Type B pancreatic cell (in vitro differentiated cells): Measurements from ENCODE around the gene S100A13. TPM values are rescaled to one million over a fixed set of nuclear protein-coding genes. Genes with fewer than 3 reads are reported as not detected.
"Not testable (repeated sequence)": the region's sequence is repeated elsewhere in the genome, so short reads cannot be mapped to it uniquely, and the experiment has no call there.

Experiments
- DNase-seq: peaks from one replicate; pipeline ENCODE4 v3.0.0; 2021; ENCODE audit warnings: mixed read lengths; ENCODE audit not compliant: unreplicated experiment; ENCODE audit errors: extremely low spot score
- H3K27ac Mint-ChIP-seq: 2 replicates; pipeline ENCODE4 v1.8.0; 2021; ENCODE audit warnings: mild to moderate bottlenecking, mixed read lengths
- H3K27me3 Mint-ChIP-seq: 2 replicates; pipeline ENCODE4 v1.8.0; 2021; ENCODE audit warnings: mixed read lengths
- H3K36me3 Mint-ChIP-seq: 2 replicates; pipeline ENCODE4 v1.8.0; 2021; ENCODE audit warnings: mixed read lengths
- H3K4me1 Mint-ChIP-seq: one replicate; pipeline ENCODE4 v1.8.0; 2021; ENCODE audit warnings: mixed read lengths; ENCODE audit not compliant: unreplicated experiment
- H3K4me3 Mint-ChIP-seq: 2 replicates; pipeline ENCODE4 v1.8.0; 2021; ENCODE audit warnings: mild to moderate bottlenecking, mixed read lengths
- H3K9me3 Mint-ChIP-seq: 2 replicates; pipeline ENCODE4 v1.8.0; 2021; ENCODE audit warnings: mixed read lengths
- CTCF ChIP-seq: fragments of 200-600 bp; sonication (generic); conservative IDR thresholded peaks from 2 replicates; pipeline ENCODE4 v1.5.0; 2021; ENCODE audit warnings: antibody characterized with exemption, mild to moderate bottlenecking
- total RNA-seq: library from RNA; stranded (reverse); gene quantifications from 2 replicates; pipeline ENCODE4 v1.2.1, GENCODE V29; 2021; ENCODE audit warnings: low replicate concordance

The S100A13 gene
- total RNA-seq, 1 donor from 2014 or later, result 58.3 TPM

- H3K27ac Mint-ChIP-seq, result peak overlapping the region; percentile 56
- DNase-seq, result no peak
- H3K4me1 Mint-ChIP-seq, result no peaks in the 10 kb centered on the region
- no peaks in the 10 kb centered on the region for H3K27me3 Mint-ChIP-seq
- H3K36me3 Mint-ChIP-seq, result no peaks in the 10 kb centered on the region
- no peaks in the 10 kb centered on the region for H3K9me3 Mint-ChIP-seq
- no peak for TF ChIP-seq CTCF
- no peak overlapping the region for H3K4me3 Mint-ChIP-seq
Measured at GRCh38 chr1:153598309-153599172, 28.8 kb downstream of the S100A13 start.

GRCh38 chr1:153597206-153597605 is 30.1 kb downstream of the S100A13 start:
- DNase-seq, result no peak

GRCh38 chr1:153592748-153593147 is 34.6 kb downstream of the S100A13 start:
- Mint-ChIP-seq H3K36me3 (no peaks in the 10 kb centered on the region), H3K27ac (no peak overlapping the region), H3K4me1 (peaks cover 4% of the 10 kb centered on the region), H3K4me3 (no peak overlapping the region), H3K9me3 (no peaks in the 10 kb centered on the region), H3K27me3 (no peaks in the 10 kb centered on the region)
- no peak for DNase-seq
- TF ChIP-seq CTCF, result no peak

More at GRCh38 chr1:153597206-153597605, 30.1 kb downstream of the S100A13 start:
- no peak for TF ChIP-seq CTCF
- H3K4me1 Mint-ChIP-seq, result peaks cover 4% of the 10 kb centered on the region
- no peaks in the 10 kb centered on the region for H3K9me3 Mint-ChIP-seq
- no peaks in the 10 kb centered on the region for H3K27me3 Mint-ChIP-seq
- H3K27ac Mint-ChIP-seq, result no peak overlapping the region
- no peaks in the 10 kb centered on the region for H3K36me3 Mint-ChIP-seq
- no peak overlapping the region for H3K4me3 Mint-ChIP-seq

GRCh38 chr1:153588482-153588881 is 38.8 kb downstream of the S100A13 start:
- no peak for TF ChIP-seq CTCF
- Mint-ChIP-seq H3K4me1 (peaks cover 7% of the 10 kb centered on the region), H3K36me3 (no peaks in the 10 kb centered on the region), H3K27me3 (no peaks in the 10 kb centered on the region), H3K9me3 (no peaks in the 10 kb centered on the region), H3K4me3 (no peak overlapping the region), H3K27ac (no peak overlapping the region)
- DNase-seq, result no peak

- not testable (repeated sequence) for DNase-seq, H3K4me3 Mint-ChIP-seq, H3K4me1 Mint-ChIP-seq, H3K9me3 Mint-ChIP-seq, H3K27ac Mint-ChIP-seq, H3K27me3 Mint-ChIP-seq, H3K36me3 Mint-ChIP-seq
Measured at GRCh38 chr1:153588033-153588432, 39.3 kb downstream of the S100A13 start.

- no peaks in the 10 kb centered on the region for H3K36me3 Mint-ChIP-seq
- no peak overlapping the region for H3K4me3 Mint-ChIP-seq
- no peaks in the 10 kb centered on the region for H3K9me3 Mint-ChIP-seq
- TF ChIP-seq CTCF, result no peak
- peaks cover 3% of the 10 kb centered on the region for H3K4me1 Mint-ChIP-seq
- H3K27ac Mint-ChIP-seq, result no peak overlapping the region
- DNase-seq, result no peak
- H3K27me3 Mint-ChIP-seq, result no peaks in the 10 kb centered on the region
Measured at GRCh38 chr1:153587314-153587713, 40.0 kb downstream of the S100A13 start.
